Body of pancreas (tissue), 4 donors: ENCODE measurements around the gene FILIP1L. TPM values are rescaled to one million over a fixed set of nuclear protein-coding genes. Genes with fewer than 3 reads are reported as not detected.

Experiments used
- ATAC-seq: fragments of 150-250 bp; one replicate; pipeline ENCODE4 v1.9.1; 2016
- DNase-seq, 4 donors: peaks; one replicate each; pipeline ENCODE4 v3.0.0-alpha.2; 2019
- H3K27ac ChIP-seq, 4 donors: fragments of 200-600 bp; sonication (generic); 1 replicate in 3 of 4; 2 replicates in 1 of 4; pipeline versions ENCODE4 v1.5.1 to v1.6.1; 2016 to 2019; ENCODE audit warnings: mild to moderate bottlenecking in 1 of 4, mixed read lengths in 1 of 4, moderate library complexity in 1 of 4
- H3K27me3 ChIP-seq, 2 donors: fragments of 200-600 bp; sonication (generic); one replicate each; pipeline ENCODE4 v1.6.0; 2016; ENCODE audit warnings: mild to moderate bottlenecking in 1 of 2
- H3K36me3 ChIP-seq, 2 donors: fragments of 200-600 bp; sonication (generic); replicated peaks in 1 of 2; 2 replicates each; pipeline ENCODE4 v1.5.1; 2016; ENCODE audit warnings: low read depth in 2 of 2; ENCODE audit not compliant: insufficient read depth in 1 of 2
- H3K4me1 ChIP-seq: fragments of 200-600 bp; sonication (generic); one replicate; pipeline ENCODE4 v1.6.0; 2016
- H3K4me3 ChIP-seq, 2 donors: fragments of 200-600 bp; sonication (generic); 1 replicate in 1 of 2; 2 replicates in 1 of 2; pipeline ENCODE4 v1.5.1; 2016 to 2019
- H3K9me3 ChIP-seq, 3 donors: fragments of 200-600 bp; sonication (generic); 1 replicate in 2 of 3; 2 replicates in 1 of 3; pipeline ENCODE4 v1.5.1; 2016
- POLR2A ChIP-seq, 3 donors: fragments of 450-650 bp; IDR thresholded peaks; one replicate each; pipeline ENCODE4 v1.6.1; 2016; ENCODE audit warnings: antibody characterized with exemption in 3 of 3, mild to moderate bottlenecking in 2 of 3
- WGBS, 2 donors: methylation state at CpG; one replicate each; pipeline ENCODE4 v1.1.5; 2017; 5-methylcytosine and 5-hydroxymethylcytosine counted together
- intact Hi-C: fragments of 100-400 bp; cut with DNase I; formaldehyde crosslinking; loops from one replicate; pipeline ENCODE4 v1.15.1; 2023
- total RNA-seq, 2 donors: library from RNA; depleted of rRNA; stranded (reverse); fragments of >200 nt; gene quantifications; one replicate each; pipeline ENCODE4 v1.1.0, GENCODE V29; 2016
- TF ChIP-seq, protein P1 (sequence below), 7 experiments: fragments of 450-650 bp in 4 of 7; fragments of 200-600 bp in 3 of 7; sonication (generic) in 3 of 7; IDR thresholded peaks; one replicate each; pipeline ENCODE4 v1.5.1; 2016 to 2019; ENCODE audit warnings: antibody characterized with exemption in 7 of 7

Gene FILIP1L
- total RNA-seq, 2 donors from 2014 or later: 27.8 to 47.8 TPM

DNA sequence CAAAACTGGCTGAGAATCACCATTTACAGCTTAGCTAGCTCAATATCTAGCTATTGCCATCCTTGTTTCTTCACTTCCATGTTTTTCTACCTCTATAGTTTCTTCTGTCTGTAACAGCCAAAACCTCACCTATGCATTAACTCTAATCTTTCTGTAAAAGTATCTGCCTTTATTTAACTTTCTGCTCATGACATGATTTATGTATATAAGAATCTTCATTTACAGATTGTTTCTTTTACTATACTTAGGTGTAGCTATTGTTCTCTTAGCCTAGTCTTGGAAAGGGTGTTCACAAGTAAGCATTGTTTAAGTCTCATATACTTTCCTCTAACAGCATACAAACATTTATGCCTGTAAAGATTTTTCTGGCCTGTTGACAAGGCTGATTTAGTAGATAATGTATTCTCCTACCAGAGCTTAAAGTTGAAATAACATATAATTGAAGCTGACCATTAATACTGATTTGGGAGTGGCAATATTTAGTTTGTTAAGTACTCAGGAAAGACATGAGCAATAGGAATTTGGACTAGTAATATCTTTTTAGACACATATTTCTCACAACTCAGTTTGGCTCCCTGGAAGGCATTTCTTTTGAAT is 9.4 kb downstream of the FILIP1L start:
- no peak for ATAC-seq

DNA sequence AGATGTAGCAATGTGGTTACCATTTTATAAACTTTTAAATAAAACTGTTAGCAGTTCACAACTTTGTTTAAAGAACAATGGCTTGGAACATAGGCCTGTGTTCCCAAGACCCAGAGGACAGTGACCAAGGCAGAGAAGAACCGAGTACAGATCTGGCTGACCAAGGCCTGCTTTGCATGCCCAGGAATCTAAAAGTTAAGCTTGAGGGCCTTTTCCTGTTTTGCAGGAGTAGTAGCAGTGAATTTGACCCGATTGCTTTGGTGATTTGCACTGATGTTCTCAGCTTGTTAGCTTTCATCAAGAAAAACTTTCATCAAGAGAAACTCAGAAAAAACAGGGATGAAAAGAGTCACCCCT is 9.9 kb downstream of the FILIP1L start:
- peaks cover 43% of the 10 kb centered on the region for H3K4me1 ChIP-seq

More for the DNA sequence above, 9.4 kb downstream of the FILIP1L start:
- Histone ChIP-seq H3K36me3 (no peaks in the 10 kb centered on the region), H3K9me3 (no peaks in the 10 kb centered on the region), H3K4me1 (peaks cover 39% of the 10 kb centered on the region), H3K27me3 (no peaks in the 10 kb centered on the region), H3K27ac (no peak overlapping the region), H3K4me3 (no peak overlapping the region)
- intact Hi-C loops: no loop called here
- TF ChIP-seq, protein P1, sequence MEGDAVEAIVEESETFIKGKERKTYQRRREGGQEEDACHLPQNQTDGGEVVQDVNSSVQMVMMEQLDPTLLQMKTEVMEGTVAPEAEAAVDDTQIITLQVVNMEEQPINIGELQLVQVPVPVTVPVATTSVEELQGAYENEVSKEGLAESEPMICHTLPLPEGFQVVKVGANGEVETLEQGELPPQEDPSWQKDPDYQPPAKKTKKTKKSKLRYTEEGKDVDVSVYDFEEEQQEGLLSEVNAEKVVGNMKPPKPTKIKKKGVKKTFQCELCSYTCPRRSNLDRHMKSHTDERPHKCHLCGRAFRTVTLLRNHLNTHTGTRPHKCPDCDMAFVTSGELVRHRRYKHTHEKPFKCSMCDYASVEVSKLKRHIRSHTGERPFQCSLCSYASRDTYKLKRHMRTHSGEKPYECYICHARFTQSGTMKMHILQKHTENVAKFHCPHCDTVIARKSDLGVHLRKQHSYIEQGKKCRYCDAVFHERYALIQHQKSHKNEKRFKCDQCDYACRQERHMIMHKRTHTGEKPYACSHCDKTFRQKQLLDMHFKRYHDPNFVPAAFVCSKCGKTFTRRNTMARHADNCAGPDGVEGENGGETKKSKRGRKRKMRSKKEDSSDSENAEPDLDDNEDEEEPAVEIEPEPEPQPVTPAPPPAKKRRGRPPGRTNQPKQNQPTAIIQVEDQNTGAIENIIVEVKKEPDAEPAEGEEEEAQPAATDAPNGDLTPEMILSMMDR (IDR thresholded peaks at IDR 0.05): no peak
- no peak for TF ChIP-seq POLR2A (IDR thresholded peaks at IDR 0.05)
- no peak for DNase-seq

DNA sequence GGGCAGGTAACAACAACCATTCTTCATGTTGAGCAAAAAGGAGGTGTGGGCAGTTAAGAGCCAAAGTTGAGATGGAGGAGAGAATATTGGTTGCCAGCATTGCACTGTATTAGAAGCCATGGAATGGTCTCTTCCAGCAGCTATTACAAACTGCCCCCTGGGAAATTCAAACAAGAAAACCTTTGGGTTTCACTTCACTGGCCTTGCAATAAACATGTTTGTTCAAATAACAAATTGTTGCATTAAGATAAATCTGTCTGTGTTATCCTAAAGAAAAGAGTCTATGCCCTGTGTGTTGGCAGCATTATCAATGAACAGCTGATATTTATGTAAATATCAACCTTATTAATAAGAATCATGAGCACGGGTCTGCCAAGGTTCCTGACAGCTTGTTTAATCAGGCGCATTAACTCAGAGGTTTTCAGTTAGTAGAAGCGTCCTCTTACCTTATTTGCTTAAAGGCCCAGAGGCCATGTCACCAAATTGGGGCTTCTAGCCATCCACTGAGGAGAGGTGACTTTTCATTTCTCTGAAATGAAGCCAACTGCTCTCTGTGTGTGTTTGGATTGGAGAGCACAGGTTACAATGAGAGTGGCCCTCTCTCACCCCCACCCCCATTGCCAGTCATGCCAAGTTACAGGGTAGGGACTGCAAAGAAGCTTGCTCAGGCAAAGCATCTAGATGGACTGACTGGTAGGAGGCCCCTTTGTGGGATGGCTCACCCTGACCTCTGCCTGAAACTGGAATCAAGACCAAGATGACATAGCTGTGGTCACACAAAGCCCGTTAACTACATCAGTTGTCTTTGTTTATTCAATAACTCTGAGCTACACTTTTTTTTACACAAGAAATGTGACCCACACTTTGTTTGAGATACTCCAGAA is 10.5 kb downstream of the FILIP1L start:
- Histone ChIP-seq H3K4me3 (no peak overlapping the region), H3K4me1 (peaks cover 49% of the 10 kb centered on the region), H3K36me3 (no peaks in the 10 kb centered on the region), H3K27ac (peak overlapping the region in 3 of 4 donors; percentile 18 to 47 (median 31)), H3K9me3 (no peaks in the 10 kb centered on the region), H3K27me3 (no peaks in the 10 kb centered on the region)
- intact Hi-C loops: no loop called here
- ATAC-seq (peak; percentile 73), DNase-seq (peak; percentile 26 to 53 (median 40))
- WGBS, 2 donors: 19 to 25% methylated on average over 4 of the region's 4 CpGs
- TF ChIP-seq, protein P1 (IDR thresholded peaks at IDR 0.05): no peak
- TF ChIP-seq POLR2A (IDR thresholded peaks at IDR 0.05): no peak

More for the DNA sequence above, 9.9 kb downstream of the FILIP1L start:
- intact Hi-C loops: no loop called here
- no peak for DNase-seq
- Histone ChIP-seq H3K27me3 (no peaks in the 10 kb centered on the region), H3K4me3 (no peak overlapping the region), H3K27ac (peak overlapping the region in 2 of 4 donors; percentile 18 to 47), H3K9me3 (no peaks in the 10 kb centered on the region), H3K36me3 (no peaks in the 10 kb centered on the region)
- no peak for ATAC-seq
- TF ChIP-seq, protein P1 (IDR thresholded peaks at IDR 0.05): no peak
- WGBS, 2 donors: 89 to 90% methylated on average over 2 of the region's 2 CpGs

DNA sequence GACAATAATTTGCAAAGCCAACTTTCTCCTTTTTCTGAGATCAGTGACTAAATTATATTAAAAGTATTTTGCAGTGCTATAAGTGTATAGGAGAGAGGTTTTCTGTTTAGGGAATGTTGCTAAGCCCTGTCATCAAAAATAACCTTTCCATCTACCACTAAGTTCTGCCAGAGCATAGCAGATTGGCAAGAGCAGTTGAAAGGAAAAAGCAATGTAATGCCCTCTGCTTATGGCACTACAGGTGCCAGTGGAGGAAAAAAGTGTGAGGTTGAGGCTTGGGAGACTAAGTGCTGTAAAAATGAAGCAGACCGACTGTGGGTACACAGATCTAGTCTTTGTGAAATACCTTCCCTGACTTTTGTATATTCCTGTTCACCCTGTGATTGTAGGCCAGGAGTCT is 11.5 kb downstream of the FILIP1L start:
- H3K27ac ChIP-seq: peak overlapping the region in 2 of 4 donors; percentile 18 to 47

More for the DNA sequence above, 11.5 kb downstream of the FILIP1L start:
- peaks cover 59% of the 10 kb centered on the region for H3K4me1 ChIP-seq
- intact Hi-C loops: no loop called here
- no peak for ATAC-seq
- H3K27me3 ChIP-seq: no peaks in the 10 kb centered on the region
- TF ChIP-seq, protein P1 (IDR thresholded peaks at IDR 0.05): no peak
- TF ChIP-seq POLR2A (IDR thresholded peaks at IDR 0.05): no peak
- 85% methylated on average over 1 of the region's 1 CpG for WGBS, 2 donors
- no peaks in the 10 kb centered on the region for H3K9me3 ChIP-seq
- H3K4me3 ChIP-seq: no peak overlapping the region
- no peak for DNase-seq
- no peaks in the 10 kb centered on the region for H3K36me3 ChIP-seq
